ENCODE data around the gene BRIX1. TPM values are rescaled to one million over a fixed set of nuclear protein-coding genes. Genes with fewer than 3 reads are reported as not detected.

Gene BRIX1, protein sequence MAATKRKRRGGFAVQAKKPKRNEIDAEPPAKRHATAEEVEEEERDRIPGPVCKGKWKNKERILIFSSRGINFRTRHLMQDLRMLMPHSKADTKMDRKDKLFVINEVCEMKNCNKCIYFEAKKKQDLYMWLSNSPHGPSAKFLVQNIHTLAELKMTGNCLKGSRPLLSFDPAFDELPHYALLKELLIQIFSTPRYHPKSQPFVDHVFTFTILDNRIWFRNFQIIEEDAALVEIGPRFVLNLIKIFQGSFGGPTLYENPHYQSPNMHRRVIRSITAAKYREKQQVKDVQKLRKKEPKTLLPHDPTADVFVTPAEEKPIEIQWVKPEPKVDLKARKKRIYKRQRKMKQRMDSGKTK
- total RNA-seq (10 to 100 TPM; 27.1 to 30.9 TPM), polyA plus RNA-seq (10 to 100 TPM; 50.2 to 63.9 TPM)

GRCh38 chr5:34915139-34915855 is at the start of gene BRIX1, which contains the start of gene RAD1:
Gene BRIX1 (plus strand): TSS chr5:34915711. CDS start chr5:34915739, 28 bp downstream.
Gene RAD1 (minus strand): TSS chr5:34915504. CDS start chr5:34914892, 612 bp downstream.
- peaks cover 19% of the 10 kb centered on the region for H3K36me3 ChIP-seq (ENCODE audit: insufficient read depth, low read length)
- peaks cover 19 to 37% (median 24%) of the 10 kb centered on the region in 4 donors for H3K4me1 Mint-ChIP-seq
- H3K36me3 Mint-ChIP-seq: peaks cover 17 to 28% of the 10 kb centered on the region in 2 donors
- intact Hi-C loops (cut with micrococcal nuclease): loop anchor here (1.0 to 5.0 kb wide), 6 partner anchors 9 to 1473 kb away; partner anchors contain the start of genes AMACR, DNAJC21, SKP2 and TARS1
- H3K27ac ChIP-seq (ENCODE audit: low read depth, low read length): peak within 1 kb of the TSS; percentile 75
- H3K9me3 ChIP-seq (ENCODE audit: control insufficient read depth in 1 of 2, low read length in 2 of 2): no peaks in the 10 kb centered on the region
- H3K4me3 Mint-ChIP-seq: peak within 1 kb of the TSS in 4 of 8 donors; percentile 52 to 69 (median 66)
- peak within 1 kb of the TSS; percentile 84 to 95 for H3K4me3 ChIP-seq (ENCODE audit: low read length in 2 of 2)
- H3K27me3 ChIP-seq (ENCODE audit: insufficient read depth, low read length): no peaks in the 10 kb centered on the region
- ChIA-PET CTCF (ENCODE audit: partially characterized antibody) (interaction anchor here (0.7 to 4.0 kb wide), 9 partner anchors 9 to 79 kb away, joined by 3 to 33 read pairs (median 3); partner anchors contain the start of genes DNAJC21 and TTC23L), POLR2A (ENCODE audit: partially characterized antibody) (interaction anchor here (0.7 to 5.4 kb wide), 15 partner anchors 9 to 1960 kb away, joined by 3 to 169 read pairs (median 3); partner anchors contain the start of genes AMACR, DNAJC21, NADK2 and TARS1)
- peak within 1 kb of the TSS in 2 of 7 donors; percentile 68 to 81 for H3K27ac Mint-ChIP-seq
- DNase-seq: peak; percentile 92 to 94 (median 94)
- peaks cover 40% of the 10 kb centered on the region for H3K4me1 ChIP-seq (ENCODE audit: insufficient read depth, low read length)
- H3K9me3 Mint-ChIP-seq: no peaks in the 10 kb centered on the region
- no peaks in the 10 kb centered on the region for H3K27me3 Mint-ChIP-seq

DNA sequence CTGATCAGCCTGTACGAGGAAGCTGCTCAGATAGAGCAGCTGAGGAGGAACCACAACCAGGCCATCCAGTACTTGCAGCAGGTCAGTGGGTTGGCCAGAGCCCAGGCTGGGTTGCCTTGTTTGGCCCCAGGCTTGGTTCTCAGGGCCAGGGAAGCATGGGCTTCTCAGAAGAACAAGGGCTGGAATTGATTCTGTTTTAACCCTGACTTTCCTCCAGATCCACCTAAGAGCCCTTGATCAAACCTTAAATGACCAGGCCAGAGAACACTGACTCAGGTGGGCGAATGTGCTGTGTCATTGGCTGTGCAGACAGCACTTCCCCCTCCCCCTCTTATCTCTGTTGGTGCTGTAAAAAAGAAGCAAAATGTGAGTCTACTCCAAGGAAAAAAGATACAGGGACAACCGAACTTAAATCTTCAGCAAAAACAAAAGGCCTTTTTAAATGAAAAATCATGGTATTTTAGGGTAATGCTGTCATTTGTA is 48.5 kb upstream of the BRIX1 start:
- no peak for DNase-seq
- Mint-ChIP-seq H3K4me1 (no peaks in the 10 kb centered on the region), H3K4me3 (no peak overlapping the region), H3K27me3 (peaks cover 0 to 1% of the 10 kb centered on the region in 2 donors), H3K27ac (no peak overlapping the region), H3K9me3 (no peaks in the 10 kb centered on the region), H3K36me3 (no peaks in the 10 kb centered on the region)
- Histone ChIP-seq H3K4me3 (ENCODE audit: low read length in 2 of 2) (no peak overlapping the region), H3K27ac (ENCODE audit: low read depth, low read length) (no peak overlapping the region), H3K36me3 (ENCODE audit: insufficient read depth, low read length) (no peaks in the 10 kb centered on the region), H3K4me1 (ENCODE audit: insufficient read depth, low read length) (no peaks in the 10 kb centered on the region), H3K27me3 (ENCODE audit: insufficient read depth, low read length) (no peaks in the 10 kb centered on the region), H3K9me3 (ENCODE audit: control insufficient read depth in 1 of 2, low read length in 2 of 2) (no peaks in the 10 kb centered on the region)
- intact Hi-C loops (cut with micrococcal nuclease): no loop called here
- ChIA-PET CTCF (ENCODE audit: partially characterized antibody) (no interaction called here), POLR2A (ENCODE audit: partially characterized antibody) (no interaction called here)

DNA sequence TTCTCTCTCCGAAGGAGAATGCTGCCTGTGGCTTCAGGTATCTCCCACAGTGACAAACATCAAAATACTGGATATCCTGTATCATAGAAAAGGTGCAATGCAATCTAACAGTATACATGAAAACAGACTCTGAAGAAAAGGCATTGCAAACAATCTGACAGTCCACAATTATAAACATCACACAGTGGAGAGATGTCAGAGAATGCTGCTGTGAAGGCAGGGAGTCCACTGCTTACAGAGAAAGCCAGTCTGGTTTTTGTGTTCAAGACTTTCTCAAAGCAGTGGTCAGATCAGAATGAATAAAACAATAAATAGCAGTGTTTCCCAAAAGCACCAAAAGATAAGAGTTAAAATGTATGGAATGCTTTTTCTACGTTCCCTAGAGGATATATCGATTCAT is 47.9 kb upstream of the BRIX1 start:
- ChIA-PET CTCF (ENCODE audit: partially characterized antibody) (interaction anchor here (1.4 kb wide), 1 partner anchor 30 kb away, joined by 3 read pairs; no protein-coding TSS in a partner anchor), POLR2A (ENCODE audit: partially characterized antibody) (no interaction called here)
- Mint-ChIP-seq H3K36me3 (no peaks in the 10 kb centered on the region), H3K27me3 (peaks cover 0 to 1% of the 10 kb centered on the region in 2 donors), H3K27ac (no peak overlapping the region), H3K4me3 (no peak overlapping the region), H3K9me3 (no peaks in the 10 kb centered on the region), H3K4me1 (no peaks in the 10 kb centered on the region)
- no peak overlapping the region for H3K27ac ChIP-seq (ENCODE audit: low read depth, low read length)
- no peak overlapping the region for H3K4me3 ChIP-seq (ENCODE audit: low read length in 2 of 2)
- DNase-seq: no peak
- intact Hi-C loops (cut with micrococcal nuclease): no loop called here
- no peaks in the 10 kb centered on the region for H3K4me1 ChIP-seq (ENCODE audit: insufficient read depth, low read length)
- H3K36me3 ChIP-seq (ENCODE audit: insufficient read depth, low read length): no peaks in the 10 kb centered on the region
- H3K27me3 ChIP-seq (ENCODE audit: insufficient read depth, low read length): no peaks in the 10 kb centered on the region
- no peaks in the 10 kb centered on the region for H3K9me3 ChIP-seq (ENCODE audit: control insufficient read depth in 1 of 2, low read length in 2 of 2)

- Histone ChIP-seq H3K27ac (ENCODE audit: low read depth, low read length) (no peak overlapping the region), H3K4me1 (ENCODE audit: insufficient read depth, low read length) (no peaks in the 10 kb centered on the region), H3K4me3 (ENCODE audit: low read length in 2 of 2) (no peak overlapping the region), H3K36me3 (ENCODE audit: insufficient read depth, low read length) (no peaks in the 10 kb centered on the region), H3K9me3 (ENCODE audit: control insufficient read depth in 1 of 2, low read length in 2 of 2) (no peaks in the 10 kb centered on the region), H3K27me3 (ENCODE audit: insufficient read depth, low read length) (no peaks in the 10 kb centered on the region)
- intact Hi-C loops (cut with micrococcal nuclease): no loop called here
- Mint-ChIP-seq H3K27me3 (peaks cover 0 to 4% of the 10 kb centered on the region in 2 donors), H3K9me3 (no peaks in the 10 kb centered on the region), H3K4me1 (no peaks in the 10 kb centered on the region), H3K4me3 (no peak overlapping the region), H3K36me3 (no peaks in the 10 kb centered on the region), H3K27ac (no peak overlapping the region)
- DNase-seq: no peak
- ChIA-PET POLR2A (ENCODE audit: partially characterized antibody) (no interaction called here), CTCF (ENCODE audit: partially characterized antibody) (interaction anchor here (1.4 kb wide), 1 partner anchor 29 kb away, joined by 3 read pairs; no protein-coding TSS in a partner anchor)
These were observed 46.7 kb upstream of the BRIX1 start for GRCh38 chr5:34868791-34869190.

GRCh38 chr5:34869256-34869655 is 46.3 kb upstream of the BRIX1 start:
- Mint-ChIP-seq H3K27ac (no peak overlapping the region), H3K9me3 (peaks cover 0 to 2% (median 0%) of the 10 kb centered on the region in 8 donors), H3K4me3 (no peak overlapping the region), H3K36me3 (no peaks in the 10 kb centered on the region), H3K4me1 (no peaks in the 10 kb centered on the region), H3K27me3 (peaks cover 0 to 4% of the 10 kb centered on the region in 2 donors)
- no peaks in the 10 kb centered on the region for H3K9me3 ChIP-seq (ENCODE audit: control insufficient read depth in 1 of 2, low read length in 2 of 2)
- H3K4me3 ChIP-seq (ENCODE audit: low read length in 2 of 2): no peak overlapping the region
- intact Hi-C loops (cut with micrococcal nuclease): no loop called here
- no peaks in the 10 kb centered on the region for H3K36me3 ChIP-seq (ENCODE audit: insufficient read depth, low read length)
- DNase-seq: no peak
- POLR2A ChIA-PET (ENCODE audit: partially characterized antibody): no interaction called here
- CTCF ChIA-PET (ENCODE audit: partially characterized antibody): no interaction called here
- H3K4me1 ChIP-seq (ENCODE audit: insufficient read depth, low read length): no peaks in the 10 kb centered on the region
- no peak overlapping the region for H3K27ac ChIP-seq (ENCODE audit: low read depth, low read length)
- no peaks in the 10 kb centered on the region for H3K27me3 ChIP-seq (ENCODE audit: insufficient read depth, low read length)

- Mint-ChIP-seq H3K9me3 (peaks cover 0 to 7% (median 1%) of the 10 kb centered on the region in 8 donors), H3K4me3 (no peak overlapping the region), H3K36me3 (no peaks in the 10 kb centered on the region), H3K27ac (no peak overlapping the region), H3K27me3 (peaks cover 0 to 4% of the 10 kb centered on the region in 2 donors), H3K4me1 (no peaks in the 10 kb centered on the region)
- H3K27me3 ChIP-seq (ENCODE audit: insufficient read depth, low read length): no peaks in the 10 kb centered on the region
- no peaks in the 10 kb centered on the region for H3K36me3 ChIP-seq (ENCODE audit: insufficient read depth, low read length)
- intact Hi-C loops (cut with micrococcal nuclease): no loop called here
- H3K4me3 ChIP-seq (ENCODE audit: low read length in 2 of 2): no peak overlapping the region
- H3K4me1 ChIP-seq (ENCODE audit: insufficient read depth, low read length): no peaks in the 10 kb centered on the region
- no peak overlapping the region for H3K27ac ChIP-seq (ENCODE audit: low read depth, low read length)
- no peak for DNase-seq
- ChIA-PET POLR2A (ENCODE audit: partially characterized antibody) (no interaction called here), CTCF (ENCODE audit: partially characterized antibody) (no interaction called here)
- H3K9me3 ChIP-seq (ENCODE audit: control insufficient read depth in 1 of 2, low read length in 2 of 2): no peaks in the 10 kb centered on the region
These were observed 45.1 kb upstream of the BRIX1 start for GRCh38 chr5:34870382-34870781.

DNA sequence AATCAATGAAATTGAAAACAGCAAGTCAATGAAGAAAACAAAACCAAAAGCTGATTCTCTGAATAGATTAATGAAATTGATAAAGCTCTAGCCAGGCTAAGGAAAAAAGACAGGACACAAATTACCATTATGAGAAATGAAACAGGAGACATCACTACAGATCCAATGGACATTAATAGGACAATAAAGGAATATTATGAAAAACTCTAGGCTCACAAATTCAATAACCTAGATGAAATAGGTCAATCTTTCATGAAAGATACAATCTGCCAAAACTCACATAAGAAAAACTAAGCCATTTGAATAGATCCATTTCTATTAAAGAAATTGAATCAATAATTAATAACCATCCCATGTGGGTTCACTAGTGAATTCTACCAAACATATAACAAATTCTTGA is 39.2 kb upstream of the BRIX1 start:
- POLR2A ChIA-PET (ENCODE audit: partially characterized antibody): no interaction called here

More for the DNA sequence above, 39.2 kb upstream of the BRIX1 start:
- peak overlapping the region in 1 of 7 donors; percentile 7 for H3K27ac Mint-ChIP-seq
- H3K9me3 ChIP-seq (ENCODE audit: control insufficient read depth in 1 of 2, low read length in 2 of 2): no peaks in the 10 kb centered on the region
- H3K36me3 ChIP-seq (ENCODE audit: insufficient read depth, low read length): no peaks in the 10 kb centered on the region
- intact Hi-C loops (cut with micrococcal nuclease): no loop called here
- no peak overlapping the region for H3K4me3 ChIP-seq (ENCODE audit: low read length in 2 of 2)
- peaks cover 0 to 26% (median 13%) of the 10 kb centered on the region in 8 donors for H3K9me3 Mint-ChIP-seq
- H3K4me1 ChIP-seq (ENCODE audit: insufficient read depth, low read length): no peaks in the 10 kb centered on the region
- no peak overlapping the region for H3K4me3 Mint-ChIP-seq
- CTCF ChIA-PET (ENCODE audit: partially characterized antibody): interaction anchor here (1.0 kb wide), 1 partner anchor 80 kb away, joined by 3 read pairs; no protein-coding TSS in a partner anchor
- DNase-seq: no peak
- peaks cover 7 to 8% of the 10 kb centered on the region in 2 donors for H3K27me3 Mint-ChIP-seq
- no peak overlapping the region for H3K27ac ChIP-seq (ENCODE audit: low read depth, low read length)
- H3K36me3 Mint-ChIP-seq: peaks cover 0 to 4% of the 10 kb centered on the region in 2 donors
- no peaks in the 10 kb centered on the region for H3K4me1 Mint-ChIP-seq
- no peaks in the 10 kb centered on the region for H3K27me3 ChIP-seq (ENCODE audit: insufficient read depth, low read length)
